Neural progenitor cell (in vitro differentiated cells): ENCODE results near the gene SIL1.

ENCODE experiments used
- CTCF ChIP-seq: fragments of 200-600 bp; sonication (generic); IDR thresholded peaks from 2 replicates; pipeline ENCODE4 v1.5.1; 2017; ENCODE audit warnings: antibody characterized with exemption, mild to moderate bottlenecking
- EZH2 ChIP-seq: fragments of 200-600 bp; sonication (generic); IDR thresholded peaks from 2 replicates; pipeline ENCODE4 v1.6.1; 2017; ENCODE audit warnings: antibody characterized with exemption, mild to moderate bottlenecking, moderate library complexity
- EZH2phosphoT487 ChIP-seq: fragments of 200-600 bp; sonication (generic); IDR thresholded peaks from 2 replicates; pipeline ENCODE4 v1.6.1; 2017; ENCODE audit warnings: antibody characterized with exemption

- TF ChIP-seq CTCF (no peak), EZH2 (no peak), EZH2phosphoT487 (no peak)
Measured at GRCh38 chr5:138985256-138985655, 212.9 kb downstream of the SIL1 start.
